Vagina (tissue), 2 donors: ENCODE data around the gene CFAP46.

Source experiments
- CTCF ChIP-seq, 3 experiments: fragments of 450-650 bp in 2 of 3; fragments of 200-600 bp in 1 of 3; sonication (generic) in 1 of 3; IDR thresholded peaks; one replicate each; pipeline ENCODE4 v1.5.1; 2017 to 2019; ENCODE audit warnings: antibody characterized with exemption in 3 of 3, mild to moderate bottlenecking in 2 of 3, moderate library complexity in 2 of 3
- POLR2A ChIP-seq, 2 donors: fragments of 450-650 bp; IDR thresholded peaks; one replicate each; pipeline ENCODE4 v1.6.1; 2017; ENCODE audit warnings: antibody characterized with exemption in 2 of 2, mild to moderate bottlenecking in 2 of 2, moderate library complexity in 2 of 2

GRCh38 chr10:132926070-132926469, 16.3 kb downstream of the CFAP46 start:
- TF ChIP-seq CTCF (IDR thresholded peaks at IDR 0.05) (no peak), POLR2A (IDR thresholded peaks at IDR 0.05) (no peak)
